Cardiac muscle cell (in vitro differentiated cells and primary cell): ENCODE data around the gene LMAN2L. TPM values are rescaled to one million over a fixed set of nuclear protein-coding genes. Genes with fewer than 3 reads are reported as not detected.

Experiments used
- DNase-seq, 2 donors: peaks; one replicate each; pipeline versions ENCODE4 v3.0.0 to v3.0.0-alpha.2; 2010 to 2017; ENCODE audit warnings: low read depth in 1 of 2, low spot score in 1 of 2
- H3K27ac ChIP-seq: fragments of 200-600 bp; sonication (generic); 2 replicates; pipeline ENCODE4 v1.5.1; 2016
- H3K27me3 ChIP-seq: fragments of 200-600 bp; sonication (generic); 2 replicates; pipeline ENCODE4 v1.6.0; 2016; ENCODE audit warnings: control low read depth
- H3K36me3 ChIP-seq: fragments of 200-600 bp; sonication (generic); 2 replicates; pipeline ENCODE4 v1.5.1; 2016; ENCODE audit warnings: control low read depth
- H3K4me1 ChIP-seq: fragments of 200-600 bp; sonication (generic); 2 replicates; pipeline ENCODE4 v1.8.1; 2017; ENCODE audit warnings: low read depth, mild to moderate bottlenecking, mixed run types
- H3K4me3 ChIP-seq: fragments of 200-600 bp; sonication (generic); 2 replicates; pipeline ENCODE4 v1.5.1; 2016; ENCODE audit warnings: mild to moderate bottlenecking
- H3K9me3 ChIP-seq: fragments of 200-600 bp; sonication (generic); 2 replicates; pipeline ENCODE4 v1.5.1; 2017; ENCODE audit warnings: low read depth, mild to moderate bottlenecking, control low read depth
- CTCF ChIP-seq: IDR thresholded peaks from 2 replicates; pipeline ENCODE4 v1.5.1; 2012; ENCODE audit warnings: low read depth, mild to moderate bottlenecking, low read length
- polyA plus RNA-seq: library from polyadenylated mRNA; unstranded; fragments of >200 nt; fragmentation: Nextera tagmentation; extraction: Ambion mirVana; gene quantifications from 2 replicates; pipeline ENCODE4 v1.2.1, GENCODE V29; 2016
- total RNA-seq: library from RNA; depleted of rRNA; stranded (reverse); fragments of >200 nt; gene quantifications from 2 replicates; pipeline ENCODE4 v1.2.3, GENCODE V29; 2016

Gene LMAN2L
- total and polyA plus RNA-seq, 2 experiments from 2014 or later = 28.8 to 64.3 TPM

GRCh38 chr2:96691022-96691612 is 48.7 kb downstream of the LMAN2L start:
- Histone ChIP-seq H3K36me3 (no peaks in the 10 kb centered on the region), H3K9me3 (no peaks in the 10 kb centered on the region), H3K4me1 (peaks cover 2% of the 10 kb centered on the region), H3K27ac (no peak overlapping the region), H3K27me3 (no peaks in the 10 kb centered on the region), H3K4me3 (no peak overlapping the region)
- no peak for DNase-seq
- TF ChIP-seq CTCF = no peak

- H3K4me1 ChIP-seq = peaks cover 8% of the 10 kb centered on the region
These were observed 49.4 kb downstream of the LMAN2L start for GRCh38 chr2:96690306-96691021.

GRCh38 chr2:96689431-96689991 is 50.4 kb downstream of the LMAN2L start:
- Histone ChIP-seq H3K27me3 (no peaks in the 10 kb centered on the region), H3K4me3 (no peak overlapping the region), H3K36me3 (no peaks in the 10 kb centered on the region), H3K27ac (no peak overlapping the region), H3K9me3 (no peaks in the 10 kb centered on the region), H3K4me1 (peaks cover 14% of the 10 kb centered on the region)
- TF ChIP-seq CTCF = no peak
- no peak for DNase-seq

More at GRCh38 chr2:96690306-96691021, 49.4 kb downstream of the LMAN2L start:
- no peak for TF ChIP-seq CTCF
- no peak overlapping the region for H3K4me3 ChIP-seq
- no peaks in the 10 kb centered on the region for H3K9me3 ChIP-seq
- no peak for DNase-seq
- H3K27me3 ChIP-seq = no peaks in the 10 kb centered on the region
- no peaks in the 10 kb centered on the region for H3K36me3 ChIP-seq
- no peak overlapping the region for H3K27ac ChIP-seq

- no peak overlapping the region for H3K27ac ChIP-seq
- H3K27me3 ChIP-seq = no peaks in the 10 kb centered on the region
- no peaks in the 10 kb centered on the region for H3K36me3 ChIP-seq
- TF ChIP-seq CTCF = no peak
- no peaks in the 10 kb centered on the region for H3K9me3 ChIP-seq
- peaks cover 14% of the 10 kb centered on the region for H3K4me1 ChIP-seq
- no peak for DNase-seq
- H3K4me3 ChIP-seq = no peak overlapping the region
These were observed 51.0 kb downstream of the LMAN2L start for GRCh38 chr2:96688649-96689430.
